CD1c-positive myeloid dendritic cell (primary cell): ENCODE data around the gene PCDHA10.
"Not testable (repeated sequence)": the region's sequence is repeated elsewhere in the genome, so short reads cannot be mapped to it uniquely, and the experiment has no call there.

Experiments
- DNase-seq: peaks from one replicate; pipeline ENCODE4 v3.0.0-alpha.2; 2016; ENCODE audit errors: extremely low spot score

The PCDHA10 gene

GRCh38 chr5:140855772-140856674, at the start of gene PCDHA10:
PCDHA10 (plus strand) TSS chr5:140855897; CDS start chr5:140856049, 152 bp downstream.
- DNase-seq: no peak

GRCh38 chr5:140806834-140807775, 48.6 kb upstream of the PCDHA10 start, which contains the start of gene PCDHA4:
PCDHA4 (plus strand) TSS chr5:140807068.
- no peak for DNase-seq

GRCh38 chr5:140808241-140808888, 47.3 kb upstream of the PCDHA10 start:
- DNase-seq: not testable (repeated sequence)

- DNase-seq: no peak
Measured at GRCh38 chr5:140808889-140809291, 46.8 kb upstream of the PCDHA10 start.

GRCh38 chr5:140821375-140822280, 34.1 kb upstream of the PCDHA10 start, which contains the start of gene PCDHA5:
PCDHA5 (plus strand) TSS chr5:140821613.
- peak; percentile 4 for DNase-seq

- no peak for DNase-seq
Measured at GRCh38 chr5:140822281-140822629, 33.4 kb upstream of the PCDHA10 start.

GRCh38 chr5:140822969-140823368, 32.7 kb upstream of the PCDHA10 start:
- DNase-seq: not testable (repeated sequence)

GRCh38 chr5:140823475-140823874, 32.2 kb upstream of the PCDHA10 start:
- no peak for DNase-seq

GRCh38 chr5:140827704-140828361, 27.9 kb upstream of the PCDHA10 start, which contains the start of gene PCDHA6:
PCDHA6 (plus strand) TSS chr5:140827960; CDS start chr5:140828092, 132 bp downstream.
- no peak for DNase-seq

GRCh38 chr5:140828362-140828737, 27.3 kb upstream of the PCDHA10 start:
- DNase-seq: no peak

- not testable (repeated sequence) for DNase-seq
Measured at GRCh38 chr5:140829511-140830501, 25.9 kb upstream of the PCDHA10 start.

GRCh38 chr5:140833993-140834392, 21.7 kb upstream of the PCDHA10 start, which contains the start of gene PCDHA7:
PCDHA7 (plus strand) TSS chr5:140834269; CDS start chr5:140834384, 115 bp downstream.
- DNase-seq: no peak

GRCh38 chr5:140834439-140835008, 21.2 kb upstream of the PCDHA10 start:
- DNase-seq: not testable (repeated sequence)

GRCh38 chr5:140835622-140836510, 19.8 kb upstream of the PCDHA10 start:
- no peak for DNase-seq

- DNase-seq: no peak
Measured at GRCh38 chr5:140840978-140841962, 14.4 kb upstream of the PCDHA10 start, which contains the start of gene PCDHA8. PCDHA8 (plus strand) TSS chr5:140841187; CDS start chr5:140841322, 135 bp downstream.
